ENCODE data around the gene ARG2.
"Not testable (repeated sequence)": the region's sequence is repeated elsewhere in the genome, so short reads cannot be mapped to it uniquely, and the experiment has no call there.

ARG2 gene

DNA sequence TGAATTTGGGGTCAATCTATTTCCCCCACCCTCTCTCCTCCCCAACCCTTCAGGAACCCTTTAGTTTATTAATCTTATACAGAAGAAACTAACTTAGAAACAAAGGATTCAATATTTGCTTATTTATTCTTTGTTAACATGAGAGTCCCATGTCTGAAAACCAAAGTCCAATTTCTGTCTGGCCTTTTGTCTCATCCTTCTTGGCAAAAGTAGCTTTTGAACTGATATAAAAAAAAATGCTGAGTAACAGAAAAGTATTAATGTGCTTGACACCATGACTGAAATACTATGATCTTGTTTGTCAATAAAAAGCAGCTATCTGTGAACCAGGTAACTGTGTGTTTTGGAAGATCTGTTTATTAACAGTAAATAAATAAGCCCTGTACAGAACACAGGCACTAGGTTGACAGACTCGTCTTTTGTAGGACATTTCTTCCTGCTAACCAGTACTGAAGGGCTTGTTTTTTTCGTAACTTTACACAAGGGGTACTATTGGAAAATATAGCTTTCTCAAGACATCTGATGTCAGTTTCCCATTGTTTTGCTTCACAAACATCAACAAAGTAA lies 30.4 kb upstream of the ARG2 start:
- TF ChIP-seq CTCF (conservative IDR thresholded peaks at IDR 0.05), result no peak
- TF ChIP-seq ZFX (IDR thresholded peaks at IDR 0.05), result no peak
- no peak overlapping the region for H3K27ac ChIP-seq

DNA sequence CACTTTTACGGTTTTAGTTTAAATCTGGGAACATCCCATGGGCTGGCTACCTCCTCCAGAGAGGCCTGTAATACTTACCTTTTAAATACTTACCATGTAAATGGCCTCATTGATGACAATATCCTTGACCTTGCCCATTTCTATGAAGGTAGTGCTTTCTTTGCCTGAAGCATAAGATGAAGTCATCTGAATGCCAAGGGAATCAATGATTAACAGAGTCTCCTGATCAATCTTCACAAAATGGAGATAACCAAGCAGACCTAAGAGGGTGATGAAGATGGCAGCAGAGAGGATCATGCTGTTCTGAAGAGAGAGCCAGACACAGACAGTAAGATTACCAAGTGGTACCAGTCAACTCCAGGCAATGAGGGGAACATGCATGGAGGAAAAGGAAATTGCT lies 26.1 kb upstream of the ARG2 start:
- H3K27ac ChIP-seq, result not testable (repeated sequence)

DNA sequence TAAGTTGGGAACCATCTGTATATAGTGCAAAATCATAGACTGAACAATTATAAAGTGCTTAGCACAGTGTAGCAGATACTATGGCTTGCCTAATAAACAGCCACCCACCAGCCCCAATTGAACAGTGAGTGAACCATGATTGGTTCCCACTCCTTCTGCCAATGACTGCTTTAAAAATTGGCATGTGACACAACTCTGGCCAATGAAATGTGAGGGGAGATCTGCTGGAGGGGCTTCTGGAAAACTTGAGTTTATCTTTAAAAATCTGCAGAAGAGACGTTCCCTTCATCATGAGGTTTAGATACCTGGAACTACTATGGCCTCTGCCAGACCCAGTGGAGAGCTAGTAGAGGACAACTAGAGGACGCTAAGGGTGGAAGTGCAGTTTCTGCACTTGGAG lies 24.3 kb upstream of the ARG2 start:
- TF ChIP-seq ZFX (IDR thresholded peaks at IDR 0.05) (no peak), CTCF (conservative IDR thresholded peaks at IDR 0.05) (no peak)

DNA sequence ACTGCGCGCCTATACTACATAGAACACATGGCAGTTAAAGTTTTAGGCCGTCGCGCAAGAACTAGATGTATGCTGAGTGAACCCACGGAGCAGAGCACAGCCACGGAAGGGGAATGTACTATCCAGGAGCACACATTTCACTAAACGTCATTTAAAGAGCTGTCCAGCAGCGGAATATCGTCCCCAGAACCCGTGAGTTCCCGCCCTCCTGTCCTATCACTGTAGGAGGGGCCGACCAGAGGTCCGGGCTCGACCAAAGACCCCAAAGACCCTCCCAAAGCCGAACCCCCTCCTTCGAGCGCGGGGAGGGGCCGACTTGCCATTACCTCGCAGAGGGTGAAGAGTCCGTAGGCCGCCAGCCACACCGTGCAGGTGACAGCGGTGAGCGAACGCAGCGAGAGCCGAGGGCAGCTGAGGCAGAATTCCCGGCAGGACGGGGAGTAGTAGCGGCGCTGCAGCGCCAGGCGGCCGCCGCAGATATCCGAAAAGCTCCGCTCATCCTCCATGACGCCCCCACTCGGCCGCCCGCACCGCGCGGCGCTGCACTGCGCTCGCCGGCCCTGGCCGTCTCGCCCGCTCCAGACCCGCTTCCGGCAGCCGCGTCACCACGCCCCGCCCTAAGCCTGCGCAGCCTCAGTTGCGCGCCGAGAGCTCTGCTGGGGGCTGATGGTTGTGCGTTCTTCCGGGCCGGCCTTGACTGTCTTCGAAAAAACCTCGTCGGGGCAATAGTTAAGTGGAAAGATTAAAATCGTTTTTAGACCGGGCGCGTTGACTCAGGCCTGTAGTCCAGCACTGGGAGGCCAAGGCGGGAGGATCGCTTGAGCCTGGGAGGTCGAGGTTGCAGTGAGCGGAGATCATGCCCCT lies 19.8 kb upstream of the ARG2 start, which contains the start of gene PIGH:
Gene PIGH (minus strand): TSS at position 571 of the 864 bp plus-strand sequence. CDS start 65 bp downstream, at position 506.
- TF ChIP-seq ZFX (IDR thresholded peaks at IDR 0.05) (peak; percentile 68), CTCF (conservative IDR thresholded peaks at IDR 0.05) (peak; percentile 85)
- peak within 1 kb of the TSS; percentile 83 for H3K27ac ChIP-seq

More for the DNA sequence above, 24.3 kb upstream of the ARG2 start:
- no peak overlapping the region for H3K27ac ChIP-seq

- peak overlapping the region; percentile 83 for H3K27ac ChIP-seq
Measured at GRCh38 chr14:67600562-67600974, 19.2 kb upstream of the ARG2 start.

- no peak overlapping the region for H3K27ac ChIP-seq
- no peak for TF ChIP-seq ZFX (IDR thresholded peaks at IDR 0.05)
- no peak for TF ChIP-seq CTCF (conservative IDR thresholded peaks at IDR 0.05)
Measured at GRCh38 chr14:67602076-67602475, 17.6 kb upstream of the ARG2 start.

DNA sequence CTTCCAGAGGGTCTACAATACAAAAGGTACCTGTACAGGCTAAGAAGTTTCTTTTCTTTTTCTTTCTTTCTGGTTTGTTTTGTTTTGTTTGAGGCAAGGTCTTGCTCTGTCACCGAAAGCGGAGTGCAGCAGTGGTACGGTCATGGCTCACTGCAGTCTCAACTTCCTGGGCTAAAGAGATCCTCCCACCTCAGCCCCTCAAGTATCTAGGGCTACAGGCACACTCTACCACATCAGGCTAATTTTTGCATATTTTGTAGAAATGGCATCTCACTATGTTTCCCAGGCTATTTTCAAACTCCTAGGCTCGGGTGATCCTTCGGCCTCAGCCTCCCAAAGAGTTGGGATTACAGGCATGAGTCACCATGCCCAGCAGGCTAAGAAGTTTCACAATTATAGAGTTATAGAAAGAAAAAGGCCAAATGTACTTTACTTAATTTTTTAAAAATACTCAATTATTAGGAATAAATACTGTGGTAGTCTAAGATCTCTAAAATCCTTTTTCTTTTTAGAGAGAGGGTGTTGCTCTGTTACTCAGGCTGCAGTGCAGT lies 16.6 kb upstream of the ARG2 start:
- TF ChIP-seq CTCF (conservative IDR thresholded peaks at IDR 0.05) (no peak), ZFX (IDR thresholded peaks at IDR 0.05) (no peak)
- no peak overlapping the region for H3K27ac ChIP-seq

DNA sequence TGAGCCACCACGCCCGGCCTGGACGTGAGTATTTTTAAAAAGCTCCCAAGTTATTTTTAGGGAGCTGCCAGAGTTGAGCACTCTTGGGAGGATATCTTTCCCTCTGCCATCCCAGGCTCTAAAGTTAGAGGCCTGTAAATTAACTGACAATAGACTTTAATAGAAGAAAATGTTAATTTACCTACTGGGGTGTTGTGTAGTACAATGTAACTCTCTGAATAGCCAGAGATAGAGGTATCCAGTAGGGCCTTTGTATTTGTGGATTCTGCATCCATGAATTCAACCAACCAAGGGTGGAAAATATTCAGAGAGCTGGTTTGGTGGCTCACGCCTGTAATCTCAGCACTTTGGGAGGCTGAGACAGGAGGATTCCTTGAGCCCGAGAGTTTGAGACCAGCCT lies 12.1 kb upstream of the ARG2 start:
- no peak overlapping the region for H3K27ac ChIP-seq
- TF ChIP-seq ZFX (IDR thresholded peaks at IDR 0.05), result no peak
- no peak for TF ChIP-seq CTCF (conservative IDR thresholded peaks at IDR 0.05)
